ENCODE results near the gene IGFBP6.

DNA sequence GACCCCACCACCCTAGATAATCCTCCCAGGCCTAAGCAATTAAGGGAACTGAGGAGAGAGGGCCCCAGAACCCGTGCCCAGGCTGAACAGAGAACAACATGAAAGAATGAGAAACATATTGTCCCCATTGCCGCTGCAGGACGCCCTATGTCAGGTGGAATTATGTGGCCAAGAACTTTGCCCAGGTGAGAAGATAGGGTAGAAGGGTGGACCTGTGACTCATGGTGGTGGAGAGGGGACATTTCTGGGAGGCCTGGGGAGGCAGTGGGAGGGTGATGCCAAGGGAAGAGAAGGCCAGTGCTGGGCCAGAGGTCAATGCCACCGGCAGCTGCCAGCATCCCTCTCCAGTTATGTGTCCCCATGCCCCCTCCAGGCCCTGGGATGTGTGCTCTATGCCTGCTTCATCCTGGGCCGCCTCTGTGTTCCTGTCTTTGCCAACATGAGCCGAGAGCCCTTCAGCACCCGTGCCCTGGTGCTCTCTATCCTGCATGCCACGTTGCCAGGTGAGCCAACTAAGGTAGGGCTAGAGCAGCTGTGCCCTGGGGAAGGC is 21.4 kb downstream of the IGFBP6 start:
- TF ChIP-seq POLR2A (IDR thresholded peaks at IDR 0.05; ENCODE audit: low read length) = no peak
- no peak for TF ChIP-seq ELK1 (IDR thresholded peaks at IDR 0.05; ENCODE audit: low read depth, low read length)
- no peak for TF ChIP-seq KDM5A (IDR thresholded peaks at IDR 0.05)
- no peak for TF ChIP-seq EP300 (IDR thresholded peaks at IDR 0.05)
- TF ChIP-seq FOSB (CRISPR knock-in tag; IDR thresholded peaks at IDR 0.05) = no peak
- TF ChIP-seq HOXB13 (CRISPR knock-in tag; IDR thresholded peaks at IDR 0.05; ENCODE audit: low read depth) = no peak
- TF ChIP-seq KDM1A (IDR thresholded peaks at IDR 0.05; ENCODE audit: low read depth) = no peak
- TF ChIP-seq MAX (IDR thresholded peaks at IDR 0.05) = no peak
- TF ChIP-seq, protein P1, sequence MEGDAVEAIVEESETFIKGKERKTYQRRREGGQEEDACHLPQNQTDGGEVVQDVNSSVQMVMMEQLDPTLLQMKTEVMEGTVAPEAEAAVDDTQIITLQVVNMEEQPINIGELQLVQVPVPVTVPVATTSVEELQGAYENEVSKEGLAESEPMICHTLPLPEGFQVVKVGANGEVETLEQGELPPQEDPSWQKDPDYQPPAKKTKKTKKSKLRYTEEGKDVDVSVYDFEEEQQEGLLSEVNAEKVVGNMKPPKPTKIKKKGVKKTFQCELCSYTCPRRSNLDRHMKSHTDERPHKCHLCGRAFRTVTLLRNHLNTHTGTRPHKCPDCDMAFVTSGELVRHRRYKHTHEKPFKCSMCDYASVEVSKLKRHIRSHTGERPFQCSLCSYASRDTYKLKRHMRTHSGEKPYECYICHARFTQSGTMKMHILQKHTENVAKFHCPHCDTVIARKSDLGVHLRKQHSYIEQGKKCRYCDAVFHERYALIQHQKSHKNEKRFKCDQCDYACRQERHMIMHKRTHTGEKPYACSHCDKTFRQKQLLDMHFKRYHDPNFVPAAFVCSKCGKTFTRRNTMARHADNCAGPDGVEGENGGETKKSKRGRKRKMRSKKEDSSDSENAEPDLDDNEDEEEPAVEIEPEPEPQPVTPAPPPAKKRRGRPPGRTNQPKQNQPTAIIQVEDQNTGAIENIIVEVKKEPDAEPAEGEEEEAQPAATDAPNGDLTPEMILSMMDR (IDR thresholded peaks at IDR 0.05) = no peak
- TF ChIP-seq CHD2 (IDR thresholded peaks at IDR 0.05; ENCODE audit: low read length, partially characterized antibody) = no peak
- TF ChIP-seq CEBPB (IDR thresholded peaks at IDR 0.05) = no peak
- TF ChIP-seq PBX3 (IDR thresholded peaks at IDR 0.05) = no peak

All from A549 (cell line).